ENCODE results near the gene DMRTC2. TPM values are rescaled to one million over a fixed set of nuclear protein-coding genes. Genes with fewer than 3 reads are reported as not detected.

Gene DMRTC2
- polyA plus RNA-seq, 1 donor from 2014 or later: not detected

- Histone ChIP-seq H3K27me3 (ENCODE audit: insufficient read depth, low read depth, low read length) (no peaks in the 10 kb centered on the region), H3F3A (ENCODE audit: insufficient read depth, low read length, poor library complexity, severe bottlenecking) (no peaks in the 10 kb centered on the region), H2AFZ (ENCODE audit: low read depth, low read length) (no peak overlapping the region), H3K79me2 (replicated peaks; ENCODE audit: insufficient read depth, low read length) (peaks cover 3% of the 10 kb centered on the region), H3K4me2 (ENCODE audit: low read length) (no peak overlapping the region), H3K36me3 (ENCODE audit: insufficient read depth, low read length) (no peaks in the 10 kb centered on the region), H3K9ac (ENCODE audit: low read length) (no peak overlapping the region), H4K20me1 (ENCODE audit: insufficient read depth) (no peaks in the 10 kb centered on the region), H3K27ac (ENCODE audit: low read length) (no peak overlapping the region), H3K9me3 (ENCODE audit: low read length) (no peaks in the 10 kb centered on the region), H3K4me3 (ENCODE audit: low read length) (no peak overlapping the region), H3K9me2 (ENCODE audit: insufficient read depth, low read length) (no peaks in the 10 kb centered on the region)
- TF ChIP-seq POLR2AphosphoS5 (IDR thresholded peaks at IDR 0.05): no peak
- no peak for TF ChIP-seq RAD21 (conservative IDR thresholded peaks at IDR 0.05)
- TF ChIP-seq CTCF (IDR thresholded peaks at IDR 0.05; ENCODE audit: poor library complexity, severe bottlenecking): no peak
- TF ChIP-seq, protein P1, sequence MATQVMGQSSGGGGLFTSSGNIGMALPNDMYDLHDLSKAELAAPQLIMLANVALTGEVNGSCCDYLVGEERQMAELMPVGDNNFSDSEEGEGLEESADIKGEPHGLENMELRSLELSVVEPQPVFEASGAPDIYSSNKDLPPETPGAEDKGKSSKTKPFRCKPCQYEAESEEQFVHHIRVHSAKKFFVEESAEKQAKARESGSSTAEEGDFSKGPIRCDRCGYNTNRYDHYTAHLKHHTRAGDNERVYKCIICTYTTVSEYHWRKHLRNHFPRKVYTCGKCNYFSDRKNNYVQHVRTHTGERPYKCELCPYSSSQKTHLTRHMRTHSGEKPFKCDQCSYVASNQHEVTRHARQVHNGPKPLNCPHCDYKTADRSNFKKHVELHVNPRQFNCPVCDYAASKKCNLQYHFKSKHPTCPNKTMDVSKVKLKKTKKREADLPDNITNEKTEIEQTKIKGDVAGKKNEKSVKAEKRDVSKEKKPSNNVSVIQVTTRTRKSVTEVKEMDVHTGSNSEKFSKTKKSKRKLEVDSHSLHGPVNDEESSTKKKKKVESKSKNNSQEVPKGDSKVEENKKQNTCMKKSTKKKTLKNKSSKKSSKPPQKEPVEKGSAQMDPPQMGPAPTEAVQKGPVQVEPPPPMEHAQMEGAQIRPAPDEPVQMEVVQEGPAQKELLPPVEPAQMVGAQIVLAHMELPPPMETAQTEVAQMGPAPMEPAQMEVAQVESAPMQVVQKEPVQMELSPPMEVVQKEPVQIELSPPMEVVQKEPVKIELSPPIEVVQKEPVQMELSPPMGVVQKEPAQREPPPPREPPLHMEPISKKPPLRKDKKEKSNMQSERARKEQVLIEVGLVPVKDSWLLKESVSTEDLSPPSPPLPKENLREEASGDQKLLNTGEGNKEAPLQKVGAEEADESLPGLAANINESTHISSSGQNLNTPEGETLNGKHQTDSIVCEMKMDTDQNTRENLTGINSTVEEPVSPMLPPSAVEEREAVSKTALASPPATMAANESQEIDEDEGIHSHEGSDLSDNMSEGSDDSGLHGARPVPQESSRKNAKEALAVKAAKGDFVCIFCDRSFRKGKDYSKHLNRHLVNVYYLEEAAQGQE (IDR thresholded peaks at IDR 0.05; ENCODE audit: borderline replicate concordance): no peak
- no peak for TF ChIP-seq MXI1 (conservative IDR thresholded peaks at IDR 0.05; ENCODE audit: poor library complexity, severe bottlenecking)
- TF ChIP-seq SMC3 (conservative IDR thresholded peaks at IDR 0.05; ENCODE audit: poor library complexity): no peak
- no peak for TF ChIP-seq EP300 (conservative IDR thresholded peaks at IDR 0.05; ENCODE audit: poor library complexity, severe bottlenecking)
- no peak for TF ChIP-seq EZH2 (IDR thresholded peaks at IDR 0.05; ENCODE audit: borderline replicate concordance, insufficient read depth, low read length, poor library complexity, severe bottlenecking)
- TF ChIP-seq TAF1 (IDR thresholded peaks at IDR 0.05; ENCODE audit: low read depth): no peak
Observed at GRCh38 chr19:41869374-41869955, 24.6 kb downstream of the DMRTC2 start.

- H3K9ac ChIP-seq (ENCODE audit: low read length): no peak overlapping the region
- no peaks in the 10 kb centered on the region for H3K36me3 ChIP-seq (ENCODE audit: insufficient read depth, low read length)
Observed at GRCh38 chr19:41870401-41870873, 25.6 kb downstream of the DMRTC2 start.

More at GRCh38 chr19:41870401-41870873, 25.6 kb downstream of the DMRTC2 start:
- H3K9me3 ChIP-seq (ENCODE audit: low read length): no peaks in the 10 kb centered on the region
- H3K4me2 ChIP-seq (ENCODE audit: low read length): no peak overlapping the region
- H3K4me3 ChIP-seq (ENCODE audit: low read length): no peak overlapping the region
- H3K79me2 ChIP-seq (replicated peaks; ENCODE audit: insufficient read depth, low read length): no peaks in the 10 kb centered on the region
- no peak overlapping the region for H2AFZ ChIP-seq (ENCODE audit: low read depth, low read length)
- H3K9me2 ChIP-seq (ENCODE audit: insufficient read depth, low read length): no peaks in the 10 kb centered on the region
- H3K27me3 ChIP-seq (ENCODE audit: insufficient read depth, low read depth, low read length): no peaks in the 10 kb centered on the region
- no peak overlapping the region for H3K27ac ChIP-seq (ENCODE audit: low read length)
- TF ChIP-seq RAD21 (conservative IDR thresholded peaks at IDR 0.05): no peak
- TF ChIP-seq CTCF (IDR thresholded peaks at IDR 0.05; ENCODE audit: poor library complexity, severe bottlenecking): no peak
- no peaks in the 10 kb centered on the region for H4K20me1 ChIP-seq (ENCODE audit: insufficient read depth)
- H3F3A ChIP-seq (ENCODE audit: insufficient read depth, low read length, poor library complexity, severe bottlenecking): no peaks in the 10 kb centered on the region

All from neural cell (in vitro differentiated cells).